Memory B cell (primary cell): ENCODE results near the gene CCDC28A.
"Not testable (repeated sequence)": the region's sequence is repeated elsewhere in the genome, so short reads cannot be mapped to it uniquely, and the experiment has no call there.

Experiments used
- ATAC-seq: fragments of 150-1000 bp; cut with Tn5 transposase; 2 replicates; pipeline ENCODE4 v1.10.0; 2021; ENCODE audit warnings: low read depth, mild to moderate bottlenecking, moderate library complexity
- DNase-seq, 2 donors: peaks; one replicate each; pipeline ENCODE4 v3.0.0; 2022; ENCODE audit warnings: low spot score in 2 of 2
- H3K27ac Mint-ChIP-seq: one replicate; pipeline ENCODE4 v1.8.0; 2022; ENCODE audit warnings: mild to moderate bottlenecking, moderate library complexity, mixed read lengths
- H3K27me3 Mint-ChIP-seq: one replicate; pipeline ENCODE4 v1.8.0; 2022; ENCODE audit warnings: mixed read lengths
- H3K36me3 Mint-ChIP-seq: one replicate; pipeline ENCODE4 v1.8.0; 2022; ENCODE audit warnings: mild to moderate bottlenecking, mixed read lengths
- H3K4me1 Mint-ChIP-seq: one replicate; pipeline ENCODE4 v1.8.0; 2022; ENCODE audit warnings: mixed read lengths
- H3K4me3 Mint-ChIP-seq: one replicate; pipeline ENCODE4 v1.8.0; 2022; ENCODE audit warnings: mild to moderate bottlenecking, moderate library complexity, mixed read lengths
- H3K9me3 Mint-ChIP-seq: one replicate; pipeline ENCODE4 v1.8.0; 2022; ENCODE audit warnings: mixed read lengths

The CCDC28A gene

GRCh38 chr6:138773177-138774091, at the start of gene CCDC28A:
TSS of gene CCDC28A (plus strand) at chr6:138773769. CDS start at chr6:138776121, 2,352 bp downstream.
- ATAC-seq: peak; percentile 84
- DNase-seq: peak; percentile 96
- Mint-ChIP-seq H3K27me3 (no peaks in the 10 kb centered on the region), H3K27ac (peak within 1 kb of the TSS; percentile 98), H3K4me3 (peak within 1 kb of the TSS; percentile 100), H3K9me3 (no peaks in the 10 kb centered on the region), H3K4me1 (peaks cover 9% of the 10 kb centered on the region), H3K36me3 (peaks cover 6% of the 10 kb centered on the region)

- no peak overlapping the region for H3K27ac Mint-ChIP-seq
- H3K4me1 Mint-ChIP-seq: peaks cover 9% of the 10 kb centered on the region
- H3K36me3 Mint-ChIP-seq: no peaks in the 10 kb centered on the region
- H3K27me3 Mint-ChIP-seq: no peaks in the 10 kb centered on the region
- no peak for DNase-seq
- no peak for ATAC-seq
- H3K9me3 Mint-ChIP-seq: no peaks in the 10 kb centered on the region
- no peak overlapping the region for H3K4me3 Mint-ChIP-seq
Observed at GRCh38 chr6:138724015-138724414, 49.6 kb upstream of the CCDC28A start.

- no peaks in the 10 kb centered on the region for H3K4me1 Mint-ChIP-seq
- H3K36me3 Mint-ChIP-seq: no peaks in the 10 kb centered on the region
- DNase-seq: no peak
- H3K4me3 Mint-ChIP-seq: no peak overlapping the region
- no peaks in the 10 kb centered on the region for H3K9me3 Mint-ChIP-seq
- H3K27me3 Mint-ChIP-seq: peaks cover 6% of the 10 kb centered on the region
- no peak overlapping the region for H3K27ac Mint-ChIP-seq
- ATAC-seq: no peak
Observed at GRCh38 chr6:138726066-138726756, 47.4 kb upstream of the CCDC28A start.

GRCh38 chr6:138726757-138727097, 46.8 kb upstream of the CCDC28A start:
- peaks cover 9% of the 10 kb centered on the region for H3K27me3 Mint-ChIP-seq
- no peak for ATAC-seq

GRCh38 chr6:138727182-138727581, 46.4 kb upstream of the CCDC28A start:
- no peaks in the 10 kb centered on the region for H3K4me1 Mint-ChIP-seq
- H3K9me3 Mint-ChIP-seq: no peaks in the 10 kb centered on the region
- H3K4me3 Mint-ChIP-seq: no peak overlapping the region
- peaks cover 10% of the 10 kb centered on the region for H3K27me3 Mint-ChIP-seq
- H3K27ac Mint-ChIP-seq: no peak overlapping the region
- ATAC-seq: no peak
- no peaks in the 10 kb centered on the region for H3K36me3 Mint-ChIP-seq
- no peak for DNase-seq

More at GRCh38 chr6:138726757-138727097, 46.8 kb upstream of the CCDC28A start:
- Mint-ChIP-seq H3K9me3 (no peaks in the 10 kb centered on the region), H3K27ac (no peak overlapping the region), H3K36me3 (no peaks in the 10 kb centered on the region), H3K4me1 (no peaks in the 10 kb centered on the region), H3K4me3 (no peak overlapping the region)
- DNase-seq: no peak

- no peak overlapping the region for H3K27ac Mint-ChIP-seq
- H3K36me3 Mint-ChIP-seq: no peaks in the 10 kb centered on the region
- H3K4me1 Mint-ChIP-seq: no peaks in the 10 kb centered on the region
- no peak overlapping the region for H3K4me3 Mint-ChIP-seq
- H3K9me3 Mint-ChIP-seq: no peaks in the 10 kb centered on the region
- DNase-seq (no peak), ATAC-seq (no peak)
- H3K27me3 Mint-ChIP-seq: peaks cover 10% of the 10 kb centered on the region
Observed at GRCh38 chr6:138728662-138729061, 44.9 kb upstream of the CCDC28A start.

GRCh38 chr6:138730037-138730436, 43.5 kb upstream of the CCDC28A start:
- H3K4me3 Mint-ChIP-seq, ATAC-seq, H3K27ac Mint-ChIP-seq, DNase-seq, H3K36me3 Mint-ChIP-seq, H3K4me1 Mint-ChIP-seq, H3K9me3 Mint-ChIP-seq: not testable (repeated sequence)
- peaks cover 10% of the 10 kb centered on the region for H3K27me3 Mint-ChIP-seq

GRCh38 chr6:138734585-138734984, 39.0 kb upstream of the CCDC28A start:
- Mint-ChIP-seq H3K36me3 (no peaks in the 10 kb centered on the region), H3K27ac (no peak overlapping the region), H3K9me3 (peaks cover 1% of the 10 kb centered on the region), H3K4me1 (no peaks in the 10 kb centered on the region), H3K27me3 (peaks cover 11% of the 10 kb centered on the region), H3K4me3 (no peak overlapping the region)
- no peak for DNase-seq
- no peak for ATAC-seq

- no peak overlapping the region for H3K4me3 Mint-ChIP-seq
- no peaks in the 10 kb centered on the region for H3K4me1 Mint-ChIP-seq
- DNase-seq (no peak), ATAC-seq (no peak)
- H3K27me3 Mint-ChIP-seq: peaks cover 4% of the 10 kb centered on the region
- H3K27ac Mint-ChIP-seq: no peak overlapping the region
- H3K36me3 Mint-ChIP-seq: no peaks in the 10 kb centered on the region
- H3K9me3 Mint-ChIP-seq: peaks cover 1% of the 10 kb centered on the region
Observed at GRCh38 chr6:138736640-138737039, 36.9 kb upstream of the CCDC28A start.

GRCh38 chr6:138752017-138752416, 21.6 kb upstream of the CCDC28A start:
- Mint-ChIP-seq H3K27ac (no peak overlapping the region), H3K4me1 (no peaks in the 10 kb centered on the region), H3K27me3 (no peaks in the 10 kb centered on the region), H3K9me3 (peaks cover 2% of the 10 kb centered on the region), H3K36me3 (peaks cover 2% of the 10 kb centered on the region), H3K4me3 (no peak overlapping the region)
- DNase-seq: no peak
- no peak for ATAC-seq

- H3K9me3 Mint-ChIP-seq: no peaks in the 10 kb centered on the region
- ATAC-seq (no peak), DNase-seq (no peak)
- no peak overlapping the region for H3K4me3 Mint-ChIP-seq
- H3K4me1 Mint-ChIP-seq: no peaks in the 10 kb centered on the region
- H3K27me3 Mint-ChIP-seq: no peaks in the 10 kb centered on the region
- H3K27ac Mint-ChIP-seq: no peak overlapping the region
- no peaks in the 10 kb centered on the region for H3K36me3 Mint-ChIP-seq
Observed at GRCh38 chr6:138757136-138757535, 16.4 kb upstream of the CCDC28A start.

GRCh38 chr6:138765896-138766655, 7.5 kb upstream of the CCDC28A start:
- no peak overlapping the region for H3K27ac Mint-ChIP-seq
- H3K4me3 Mint-ChIP-seq: no peak overlapping the region
- H3K27me3 Mint-ChIP-seq: no peaks in the 10 kb centered on the region
- no peaks in the 10 kb centered on the region for H3K9me3 Mint-ChIP-seq
- H3K36me3 Mint-ChIP-seq: no peaks in the 10 kb centered on the region
- ATAC-seq: peak; percentile 27
- DNase-seq: peak in 1 of 2 donors; percentile 19
- peaks cover 6% of the 10 kb centered on the region for H3K4me1 Mint-ChIP-seq

GRCh38 chr6:138769102-138769676, 4.4 kb upstream of the CCDC28A start:
- H3K4me1 Mint-ChIP-seq: peaks cover 9% of the 10 kb centered on the region
- no peak overlapping the region for H3K27ac Mint-ChIP-seq
- H3K36me3 Mint-ChIP-seq: no peaks in the 10 kb centered on the region

More at GRCh38 chr6:138769102-138769676, 4.4 kb upstream of the CCDC28A start:
- Mint-ChIP-seq H3K27me3 (no peaks in the 10 kb centered on the region), H3K9me3 (no peaks in the 10 kb centered on the region), H3K4me3 (peak overlapping the region; percentile 9)
- ATAC-seq: no peak
- no peak for DNase-seq
